OCI-LY1 (cell line): ENCODE results near the gene ANKRD53.

Experiments used
- H2AFZ ChIP-seq: fragments of 200-600 bp; sonication (generic), shearing (Covaris generic); 2 replicates; pipeline ENCODE4 v1.6.0; 2014; ENCODE audit warnings: antibody characterized with exemption, mild to moderate bottlenecking, low read length
- H3F3A ChIP-seq: fragments of 200-600 bp; sonication (generic), shearing (Covaris generic); 2 replicates; pipeline ENCODE4 v1.6.0; 2014; ENCODE audit warnings: mild to moderate bottlenecking, antibody characterized with exemption, low read length, moderate library complexity; ENCODE audit not compliant: insufficient read depth
- H3K27ac ChIP-seq: fragments of 200-600 bp; sonication (generic); 2 replicates; pipeline ENCODE4 v1.5.1; 2014; ENCODE audit warnings: low read length, mixed run types, mild to moderate bottlenecking, low read depth; ENCODE audit not compliant: poor library complexity, severe bottlenecking
- H3K27me3 ChIP-seq: fragments of 200-600 bp; sonication (generic); 2 replicates; pipeline ENCODE4 v1.6.0; 2014; ENCODE audit warnings: antibody characterized with exemption, mild to moderate bottlenecking, low read length, moderate library complexity; ENCODE audit not compliant: insufficient read depth
- H3K36me3 ChIP-seq: fragments of 200-600 bp; sonication (generic); 2 replicates; pipeline ENCODE4 v1.6.1; 2014; ENCODE audit warnings: mild to moderate bottlenecking, antibody characterized with exemption, low read length, moderate library complexity, mixed read lengths; ENCODE audit not compliant: insufficient read depth
- H3K4me1 ChIP-seq: fragments of 200-600 bp; sonication (generic); 2 replicates; pipeline ENCODE4 v1.5.1; 2014; ENCODE audit warnings: mild to moderate bottlenecking, low read length, moderate library complexity; ENCODE audit not compliant: insufficient read depth, severe bottlenecking
- H3K4me2 ChIP-seq: fragments of 200-600 bp; sonication (generic), shearing (Covaris generic); 2 replicates; pipeline ENCODE4 v1.6.1; 2014; ENCODE audit warnings: low read length
- H3K4me3 ChIP-seq: fragments of 200-600 bp; sonication (generic); 2 replicates; pipeline ENCODE4 v1.5.1; 2014; ENCODE audit warnings: low read length, low read depth, mild to moderate bottlenecking, mixed read lengths; ENCODE audit not compliant: poor library complexity, severe bottlenecking
- H3K79me2 ChIP-seq: fragments of 200-600 bp; shearing (Covaris generic); 2 replicates; pipeline ENCODE4 v1.6.1; 2016; ENCODE audit warnings: mixed run types, low read length, mixed read lengths; ENCODE audit not compliant: insufficient read depth
- H3K9ac ChIP-seq: fragments of 200-600 bp; sonication (generic), shearing (Covaris generic); 2 replicates; pipeline ENCODE4 v1.6.1; 2014; ENCODE audit warnings: mild to moderate bottlenecking, low read length, mixed read lengths
- H3K9me2 ChIP-seq: fragments of 200-600 bp; sonication (generic), shearing (Covaris generic); 2 replicates; pipeline ENCODE4 v1.6.1; 2014; ENCODE audit warnings: low read depth, mild to moderate bottlenecking, low read length, mixed read lengths
- H3K9me3 ChIP-seq: fragments of 200-600 bp; shearing (Covaris generic); 2 replicates; pipeline ENCODE4 v1.6.1; 2014; ENCODE audit warnings: low read length, mixed read lengths
- H4K20me1 ChIP-seq: fragments of 200-600 bp; sonication (generic), shearing (Covaris generic); 2 replicates; pipeline ENCODE4 v1.6.0; 2016; ENCODE audit warnings: mild to moderate bottlenecking, low read length; ENCODE audit not compliant: insufficient read depth
- CTCF ChIP-seq: fragments of 200-600 bp; sonication (generic), shearing (Covaris generic); IDR thresholded peaks from 2 replicates; pipeline ENCODE4 v1.5.1; 2017; ENCODE audit warnings: mild to moderate bottlenecking, antibody characterized with exemption, low read length, moderate library complexity, mixed read lengths
- EZH2 ChIP-seq: fragments of 200-600 bp; sonication (generic), shearing (Covaris generic); IDR thresholded peaks from 2 replicates; pipeline ENCODE4 v1.8.0; 2017; ENCODE audit warnings: borderline replicate concordance, mixed run types, mild to moderate bottlenecking, antibody characterized with exemption, low read length, moderate library complexity, mixed read lengths

Gene ANKRD53

GRCh38 chr2:71000780-71001591 lies 22.6 kb downstream of the ANKRD53 start:
- TF ChIP-seq CTCF (peak; percentile 94), EZH2 (no peak)
- H3K4me2 ChIP-seq = peak overlapping the region; percentile 95
- H2AFZ ChIP-seq = peak overlapping the region; percentile 95
- no peaks in the 10 kb centered on the region for H3K9me3 ChIP-seq
- no peak overlapping the region for H3K27ac ChIP-seq
- peak overlapping the region; percentile 68 for H3K9ac ChIP-seq
- H3K4me3 ChIP-seq = peak overlapping the region; percentile 65
- no peaks in the 10 kb centered on the region for H3K36me3 ChIP-seq
- H4K20me1 ChIP-seq = no peaks in the 10 kb centered on the region
- H3K4me1 ChIP-seq = peaks cover 15% of the 10 kb centered on the region
- H3F3A ChIP-seq = no peaks in the 10 kb centered on the region
- no peaks in the 10 kb centered on the region for H3K79me2 ChIP-seq
- H3K9me2 ChIP-seq = no peaks in the 10 kb centered on the region
- no peaks in the 10 kb centered on the region for H3K27me3 ChIP-seq

GRCh38 chr2:71001592-71001927 lies 23.1 kb downstream of the ANKRD53 start:
- H3K9me3 ChIP-seq = no peaks in the 10 kb centered on the region
- no peaks in the 10 kb centered on the region for H3F3A ChIP-seq
- H3K4me3 ChIP-seq = no peak overlapping the region
- H4K20me1 ChIP-seq = no peaks in the 10 kb centered on the region
- H3K36me3 ChIP-seq = no peaks in the 10 kb centered on the region
- H3K27ac ChIP-seq = no peak overlapping the region
- 0 out of 2 replicates have a peak overlapping the region, but pooled peaks have one; percentile 6 for H2AFZ ChIP-seq
- no peak for TF ChIP-seq CTCF
- TF ChIP-seq EZH2 = no peak
- no peaks in the 10 kb centered on the region for H3K79me2 ChIP-seq
- no peaks in the 10 kb centered on the region for H3K9me2 ChIP-seq
- H3K4me2 ChIP-seq = peak overlapping the region; percentile 95
- peaks cover 15% of the 10 kb centered on the region for H3K4me1 ChIP-seq
- H3K9ac ChIP-seq = peak overlapping the region; percentile 68; the same call in 1 of the 2 replicates
- H3K27me3 ChIP-seq = no peaks in the 10 kb centered on the region

- Histone ChIP-seq H3K79me2 (no peaks in the 10 kb centered on the region), H3K36me3 (no peaks in the 10 kb centered on the region), H3F3A (no peaks in the 10 kb centered on the region), H3K4me1 (peaks cover 15% of the 10 kb centered on the region), H3K27ac (no peak overlapping the region), H3K4me2 (no peak overlapping the region), H3K9ac (no peak overlapping the region), H3K9me3 (no peaks in the 10 kb centered on the region), H3K27me3 (no peaks in the 10 kb centered on the region), H2AFZ (no peak overlapping the region), H4K20me1 (no peaks in the 10 kb centered on the region), H3K9me2 (no peaks in the 10 kb centered on the region), H3K4me3 (no peak overlapping the region)
- TF ChIP-seq EZH2 (no peak), CTCF (no peak)
These were observed 23.6 kb downstream of the ANKRD53 start for GRCh38 chr2:71001981-71002570.
